Pancreas (tissue), 10 donors: ENCODE measurements around the gene MAP1LC3A. TPM values are rescaled to one million over a fixed set of nuclear protein-coding genes. Genes with fewer than 3 reads are reported as not detected.

Experiments used
- ATAC-seq, 4 donors: fragments of 200-7000 bp; cut with Tn5 transposase; one replicate each; pipeline versions ENCODE4 v1.8.0 to v1.9.1; 2020; ENCODE audit warnings: mild to moderate bottlenecking in 4 of 4, moderate library complexity in 4 of 4
- DNase-seq, 6 donors: peaks; one replicate each; pipeline ENCODE4 v3.0.0-alpha.2; 2020
- FAIRE-seq: peaks from 2 replicates; lab custom pipeline; 2012; peaks lifted over from hg19 to GRCh38; lab: Jason Lieb, UNC
- H3K27ac ChIP-seq, 4 donors: fragments of 200-600 bp; sonication (generic); 1 replicate in 3 of 4; 2 replicates in 1 of 4; pipeline versions ENCODE4 v1.5.0 to v1.8.0; 2020
- H3K27me3 ChIP-seq, 4 donors: fragments of 200-600 bp; one replicate each; pipeline ENCODE4 v1.8.0; 2021
- H3K36me3 ChIP-seq, 3 donors: fragments of 200-600 bp; sonication (generic) in 1 of 3; one replicate each; pipeline versions ENCODE4 v1.5.0 to v1.8.0; 2020 to 2021
- H3K4me1 ChIP-seq, 3 donors: fragments of 200-600 bp; one replicate each; pipeline ENCODE4 v1.8.0; 2021
- H3K4me3 ChIP-seq, 4 donors: fragments of 200-600 bp; sonication (generic) in 2 of 4; one replicate each; pipeline versions ENCODE4 v1.5.0 to v1.8.0; 2020 to 2021
- H3K9me3 ChIP-seq, 4 donors: fragments of 200-600 bp; one replicate each; pipeline ENCODE4 v1.8.0; 2021
- WGBS, 2 donors: extraction: QIAGEN DNeasy Blood & Tissue Kit; methylation state at CpG; one replicate each; pipeline ENCODE4 v1.1.7; 2013; 5-methylcytosine and 5-hydroxymethylcytosine counted together
- intact Hi-C, 3 donors: fragments of 100-400 bp; cut with DNase I; formaldehyde crosslinking; loops; one replicate each; pipeline versions ENCODE4 v1.11.1 to v1.14.2; 2022
- polyA plus RNA-seq, 2 donors: library from polyadenylated mRNA; stranded (reverse); fragments of 200-250 nt; gene quantifications; one replicate each; pipeline ENCODE4 v1.2.3, GENCODE V29; 2013
- total RNA-seq, 6 donors: library from RNA; stranded (reverse); fragmentation: NEBNext Ultra II Directional in 4 of 6; extraction: Animal tissue kit (Norgen Biotek cat#: 25700) in 4 of 6; gene quantifications; one replicate each; pipeline versions ENCODE4 v1.2.1 to v1.2.4, GENCODE V29; 2021 to 2023
- TF ChIP-seq, protein P1 (sequence below), 4 donors: fragments of 200-600 bp; sonication (generic) in 3 of 4; IDR thresholded peaks; one replicate each; pipeline versions ENCODE4 v1.5.0 to v1.8.0; 2021; ENCODE audit warnings: antibody characterized with exemption in 4 of 4
- donor health status: healthy with polysubstance abuse.
- donor health status: DM: no; HTN: no; CAD: no; lungs with moderate emphysema.
- donor health status: DM: no; HTN: no; CAD: no.
- donor health status: control.
- donor health status: control.
- donor health status: Bipolar disorder and iron deficiency.
- donor health status: DM: yes; HTN: yes; CAD: no.
- donor health status: DM: no; HTN: no; CAD: no.
- donor health status: DM: no; HTN: no; CAD: no.
- donor health status: DM: yes; HTN: yes; CAD: no.

The MAP1LC3A gene
- total and polyA plus RNA-seq, 8 donors, result 9.4 to 94.2 (median 14.0) TPM

- Histone ChIP-seq H3K4me1 (no peaks in the 10 kb centered on the region), H3K4me3 (no peak overlapping the region), H3K36me3 (peaks cover 3 to 44% (median 9%) of the 10 kb centered on the region in 3 donors), H3K9me3 (no peaks in the 10 kb centered on the region), H3K27ac (no peak overlapping the region), H3K27me3 (no peaks in the 10 kb centered on the region)
- no peak for DNase-seq
- intact Hi-C loops, result loop anchor here in 2 of 3 donors (10.0 kb wide), 2 partner anchors 165 to 225 kb away; partner anchors contain the start of gene TP53INP2 (in 1 of the 2)
- 95 to 99% methylated on average over 8 of the region's 8 CpGs for WGBS, 2 donors
- ATAC-seq, result no peak
- FAIRE-seq, result no peak
- TF ChIP-seq, protein P1, sequence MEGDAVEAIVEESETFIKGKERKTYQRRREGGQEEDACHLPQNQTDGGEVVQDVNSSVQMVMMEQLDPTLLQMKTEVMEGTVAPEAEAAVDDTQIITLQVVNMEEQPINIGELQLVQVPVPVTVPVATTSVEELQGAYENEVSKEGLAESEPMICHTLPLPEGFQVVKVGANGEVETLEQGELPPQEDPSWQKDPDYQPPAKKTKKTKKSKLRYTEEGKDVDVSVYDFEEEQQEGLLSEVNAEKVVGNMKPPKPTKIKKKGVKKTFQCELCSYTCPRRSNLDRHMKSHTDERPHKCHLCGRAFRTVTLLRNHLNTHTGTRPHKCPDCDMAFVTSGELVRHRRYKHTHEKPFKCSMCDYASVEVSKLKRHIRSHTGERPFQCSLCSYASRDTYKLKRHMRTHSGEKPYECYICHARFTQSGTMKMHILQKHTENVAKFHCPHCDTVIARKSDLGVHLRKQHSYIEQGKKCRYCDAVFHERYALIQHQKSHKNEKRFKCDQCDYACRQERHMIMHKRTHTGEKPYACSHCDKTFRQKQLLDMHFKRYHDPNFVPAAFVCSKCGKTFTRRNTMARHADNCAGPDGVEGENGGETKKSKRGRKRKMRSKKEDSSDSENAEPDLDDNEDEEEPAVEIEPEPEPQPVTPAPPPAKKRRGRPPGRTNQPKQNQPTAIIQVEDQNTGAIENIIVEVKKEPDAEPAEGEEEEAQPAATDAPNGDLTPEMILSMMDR (IDR thresholded peaks at IDR 0.05), result no peak
Measured at GRCh38 chr20:34539756-34540155, 18.8 kb upstream of the MAP1LC3A start.

- peaks cover under 1 to 35% (median 3%) of the 10 kb centered on the region in 3 donors for H3K36me3 ChIP-seq
- WGBS, 2 donors, result 91 to 92% methylated on average over 15 of the region's 15 CpGs
Measured at GRCh38 chr20:34540596-34541263, 17.8 kb upstream of the MAP1LC3A start.

GRCh38 chr20:34541264-34541901 lies 17.1 kb upstream of the MAP1LC3A start:
- H3K27ac ChIP-seq, result no peak overlapping the region
- ATAC-seq, result no peak
- FAIRE-seq, result no peak

More at GRCh38 chr20:34540596-34541263, 17.8 kb upstream of the MAP1LC3A start:
- ATAC-seq, result no peak
- TF ChIP-seq, protein P1 (IDR thresholded peaks at IDR 0.05), result no peak
- Histone ChIP-seq H3K27ac (no peak overlapping the region), H3K9me3 (no peaks in the 10 kb centered on the region), H3K27me3 (no peaks in the 10 kb centered on the region), H3K4me1 (no peaks in the 10 kb centered on the region), H3K4me3 (no peak overlapping the region)
- no peak for DNase-seq
- intact Hi-C loops, result loop anchor here in 1 of 3 donors (10.0 kb wide), 1 partner anchor 164 kb away; the partner anchor contains the start of gene TP53INP2
- FAIRE-seq, result no peak

DNA sequence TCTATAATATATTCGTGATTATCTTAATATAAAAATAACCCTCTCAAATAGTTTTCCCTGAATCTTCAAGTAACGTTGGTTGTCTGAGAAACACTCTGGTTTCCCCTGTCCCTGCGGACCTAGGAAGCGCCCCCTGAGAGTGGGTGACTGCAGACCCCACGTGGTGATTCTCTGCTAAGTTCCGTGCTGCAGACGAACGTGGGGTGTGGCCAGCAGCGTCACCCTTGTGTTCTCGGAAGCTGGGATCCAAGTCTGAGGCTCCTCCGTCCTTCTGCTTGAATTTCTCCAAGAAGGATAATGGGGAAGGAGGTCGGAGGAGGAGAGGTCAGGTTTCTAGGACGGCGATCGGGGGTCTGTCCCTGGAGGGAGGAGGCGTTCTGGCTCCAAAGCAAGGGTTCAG lies 16.6 kb upstream of the MAP1LC3A start:
- Histone ChIP-seq H3K27ac (no peak overlapping the region), H3K27me3 (no peaks in the 10 kb centered on the region), H3K4me1 (no peaks in the 10 kb centered on the region), H3K36me3 (peaks cover 0 to 24% (median 0%) of the 10 kb centered on the region in 3 donors), H3K4me3 (no peak overlapping the region), H3K9me3 (no peaks in the 10 kb centered on the region)
- DNase-seq, result no peak
- 85 to 87% methylated on average over 16 of the region's 16 CpGs for WGBS, 2 donors
- TF ChIP-seq, protein P1 (IDR thresholded peaks at IDR 0.05), result no peak
- no peak for FAIRE-seq
- intact Hi-C loops, result loop anchor here in 1 of 3 donors (10.0 kb wide), 1 partner anchor 163 kb away; the partner anchor contains the start of gene TP53INP2
- no peak for ATAC-seq

More at GRCh38 chr20:34541264-34541901, 17.1 kb upstream of the MAP1LC3A start:
- H3K9me3 ChIP-seq, result no peaks in the 10 kb centered on the region
- DNase-seq, result no peak
- peaks cover 0 to 28% (median under 1%) of the 10 kb centered on the region in 3 donors for H3K36me3 ChIP-seq
- no peaks in the 10 kb centered on the region for H3K4me1 ChIP-seq
- 91 to 93% methylated on average over 13 of the region's 13 CpGs for WGBS, 2 donors
- intact Hi-C loops, result loop anchor here in 1 of 3 donors (10.0 kb wide), 1 partner anchor 163 kb away; the partner anchor contains the start of gene TP53INP2
- TF ChIP-seq, protein P1 (IDR thresholded peaks at IDR 0.05), result no peak
- H3K4me3 ChIP-seq, result no peak overlapping the region
- H3K27me3 ChIP-seq, result no peaks in the 10 kb centered on the region
